HG03520 (cell line): ENCODE results near the gene REPS2.

Source experiments
- ATAC-seq: cut with Tn5 transposase; IDR thresholded peaks from one replicate; pipeline ENCODE4 v1.9.1; 2021; ENCODE audit warnings: mild to moderate bottlenecking, moderate library complexity; ENCODE audit not compliant: unreplicated experiment

REPS2 gene

GRCh38 chrX:17077361-17077760 is 130.9 kb downstream of the REPS2 start:
- ATAC-seq: no peak

- no peak for ATAC-seq
These were observed 131.7 kb downstream of the REPS2 start for GRCh38 chrX:17078031-17078720.

GRCh38 chrX:17081511-17081910 is 135.1 kb downstream of the REPS2 start:
- ATAC-seq: no peak

GRCh38 chrX:17081968-17082367 is 135.5 kb downstream of the REPS2 start:
- ATAC-seq: no peak

GRCh38 chrX:17082831-17083230 is 136.4 kb downstream of the REPS2 start:
- ATAC-seq: no peak

- no peak for ATAC-seq
These were observed 139.9 kb downstream of the REPS2 start for GRCh38 chrX:17086317-17086716.

GRCh38 chrX:17095161-17095560 is 148.7 kb downstream of the REPS2 start:
- no peak for ATAC-seq

- ATAC-seq: no peak
These were observed 152.2 kb downstream of the REPS2 start for GRCh38 chrX:17098516-17099247.

- no peak for ATAC-seq
These were observed 158.0 kb downstream of the REPS2 start for GRCh38 chrX:17104433-17104832.

- ATAC-seq: no peak
These were observed 174.4 kb downstream of the REPS2 start for GRCh38 chrX:17120816-17121215.

- no peak for ATAC-seq
These were observed 207.5 kb downstream of the REPS2 start for GRCh38 chrX:17154001-17154400.

- no peak for ATAC-seq
These were observed 214.5 kb downstream of the REPS2 start for GRCh38 chrX:17160975-17161374.

GRCh38 chrX:17161991-17162390 is 215.5 kb downstream of the REPS2 start:
- ATAC-seq: no peak

GRCh38 chrX:17164079-17164478 is 217.6 kb downstream of the REPS2 start:
- no peak for ATAC-seq

- no peak for ATAC-seq
These were observed 218.5 kb downstream of the REPS2 start for GRCh38 chrX:17164941-17165340.

GRCh38 chrX:17167915-17168314 is 221.5 kb downstream of the REPS2 start:
- no peak for ATAC-seq

- no peak for ATAC-seq
These were observed 224.5 kb downstream of the REPS2 start for GRCh38 chrX:17170973-17171372.

- no peak for ATAC-seq
These were observed 228.2 kb downstream of the REPS2 start for GRCh38 chrX:17174671-17175070.

- no peak for ATAC-seq
These were observed 235.9 kb downstream of the REPS2 start for GRCh38 chrX:17182317-17182716.

GRCh38 chrX:17183566-17183965 is 237.1 kb downstream of the REPS2 start:
- ATAC-seq: no peak

GRCh38 chrX:17185431-17185830 is 239.0 kb downstream of the REPS2 start:
- no peak for ATAC-seq

GRCh38 chrX:17187136-17187756 is 240.8 kb downstream of the REPS2 start:
- ATAC-seq: no peak
